GM12878 (cell line): ENCODE measurements around the gene CLEC4D. TPM values are rescaled to one million over a fixed set of nuclear protein-coding genes. Genes with fewer than 3 reads are reported as not detected.

Source experiments
- ATAC-seq: fragments of 200-7000 bp; cut with Tn5 transposase; 3 replicates; pipeline ENCODE4 v1.9.1; 2020; ENCODE audit warnings: mild to moderate bottlenecking, moderate library complexity
- BruUV-seq: library from RNA; stranded (reverse); fragments of 400-500 nt; replicated peaks from 2 replicates; lab custom pipeline; 2021; lab: Mats Ljungman, UMichigan
- CTCF ChIA-PET: fragments of 300-600 bp; sonication (Branson Sonifier 250); formaldehyde crosslinking; extraction: SDS; loops from one replicate; lab custom pipeline; 2021; ENCODE audit warnings: inconsistent platforms; lab: Yijun Ruan, JAX
- POLR2A ChIA-PET: fragments of 350-600 bp; formaldehyde crosslinking; extraction: SDS; loops from one replicate; lab custom pipeline; 2021; ENCODE audit warnings: inconsistent platforms; lab: Charles Lee
- RAD21 ChIA-PET: fragments of 300-600 bp; sonication (Branson Sonifier 250); formaldehyde crosslinking; loops from one replicate; lab custom pipeline; 2023; ENCODE audit warnings: antibody characterized with exemption; ENCODE audit not compliant: unreplicated experiment; lab: Charles Lee
- SMC1A ChIA-PET: fragments of 300-600 bp; sonication (Branson Sonifier 250); formaldehyde crosslinking; loops from one replicate; lab custom pipeline; 2023; ENCODE audit not compliant: unreplicated experiment, uncharacterized antibody; lab: Charles Lee
- DNase-seq: peaks from one replicate; pipeline ENCODE4 v3.0.0-alpha.2; 2011; ENCODE audit warnings: low read depth, low spot score
- FAIRE-seq: peaks from 3 replicates; lab custom pipeline; 2011; peaks lifted over from hg19 to GRCh38; lab: Jason Lieb, UNC
- H2AFZ ChIP-seq: 2 replicates; pipeline ENCODE4 v1.6.0; 2011; ENCODE audit warnings: low read depth, low read length, control low read depth; ENCODE audit not compliant: control insufficient read depth
- H3K27ac ChIP-seq: 2 replicates; pipeline ENCODE4 v1.5.1; 2011; ENCODE audit warnings: control low read depth; ENCODE audit not compliant: control insufficient read depth, insufficient read depth
- H3K27me3 ChIP-seq, 2 experiments: replicated peaks in 1 of 2; 2 replicates each; pipeline versions ENCODE4 v1.6.0 to v1.6.1; 2011; ENCODE audit warnings: low read length in 1 of 2; ENCODE audit not compliant: control insufficient read depth in 2 of 2, insufficient read depth in 2 of 2
- H3K36me3 ChIP-seq, 2 experiments: 2 replicates each; pipeline ENCODE4 v1.5.1; 2011; ENCODE audit warnings: low read length in 1 of 2; ENCODE audit not compliant: control insufficient read depth in 2 of 2, insufficient read depth in 2 of 2
- H3K4me1 ChIP-seq: 2 replicates; pipeline ENCODE4 v1.6.1; 2011; ENCODE audit warnings: mild to moderate bottlenecking, low read length, moderate library complexity, mixed read lengths; ENCODE audit not compliant: control insufficient read depth, insufficient read depth
- H3K4me2 ChIP-seq: 2 replicates; pipeline ENCODE4 v1.6.0; 2011; ENCODE audit warnings: control low read depth; ENCODE audit not compliant: control insufficient read depth, insufficient read depth
- H3K4me3 ChIP-seq: fragments of 200-600 bp; sonication (generic); 2 replicates; pipeline ENCODE4 v1.5.1; 2016
- H3K79me2 ChIP-seq: 2 replicates; pipeline ENCODE4 v1.6.0; 2011; ENCODE audit warnings: low read length; ENCODE audit not compliant: control insufficient read depth, insufficient read depth
- H3K9ac ChIP-seq: 2 replicates; pipeline ENCODE4 v1.8.0; 2011; ENCODE audit warnings: low read length, control low read depth, mixed read lengths; ENCODE audit not compliant: control insufficient read depth, insufficient read depth
- H3K9me3 ChIP-seq: replicated peaks from 3 replicates; pipeline ENCODE4 v1.5.1; 2011; ENCODE audit warnings: mild to moderate bottlenecking, low read length; ENCODE audit not compliant: control insufficient read depth, insufficient read depth
- H4K20me1 ChIP-seq: 2 replicates; pipeline ENCODE4 v1.6.0; 2011; ENCODE audit not compliant: control insufficient read depth, insufficient read depth
- BCL11A ChIP-seq: IDR thresholded peaks from 2 replicates; pipeline ENCODE4 v1.6.1; 2011; ENCODE audit warnings: low read depth, low read length
- CBX3 ChIP-seq: fragments of 200-600 bp; sonication (generic); IDR thresholded peaks from 2 replicates; pipeline ENCODE4 v1.6.1; 2016; ENCODE audit warnings: low read depth, borderline replicate concordance
- CTCF ChIP-seq, 3 experiments: IDR thresholded peaks in 2 of 3; conservative IDR thresholded peaks in 1 of 3; 2 replicates each; pipeline ENCODE4 v1.5.1; 2011; ENCODE audit warnings: low read depth in 3 of 3, low read length in 3 of 3, mild to moderate bottlenecking in 3 of 3, control low read depth in 2 of 3, moderate library complexity in 2 of 3, inconsistent platforms in 1 of 3, mixed read lengths in 1 of 3; ENCODE audit not compliant: control insufficient read depth in 2 of 3, insufficient read depth in 1 of 3; ENCODE audit errors: extremely low read depth in 1 of 3
- E2F8 ChIP-seq: fragments of 450-650 bp; IDR thresholded peaks from 2 replicates; pipeline ENCODE4 v1.6.1; 2018; ENCODE audit warnings: mild to moderate bottlenecking, low read depth, moderate library complexity; ENCODE audit not compliant: partially characterized antibody
- KDM1A ChIP-seq: fragments of 200-600 bp; sonication (generic); IDR thresholded peaks from 2 replicates; pipeline ENCODE4 v1.6.1; 2016; ENCODE audit warnings: borderline replicate concordance
- MEF2B ChIP-seq: fragments of 450-650 bp; IDR thresholded peaks from 2 replicates; pipeline ENCODE4 v1.6.1; 2018; ENCODE audit warnings: mild to moderate bottlenecking, moderate library complexity; ENCODE audit not compliant: partially characterized antibody, poor library complexity, severe bottlenecking
- NFYA ChIP-seq: IDR thresholded peaks from 2 replicates; pipeline ENCODE4 v1.6.1; 2011; ENCODE audit warnings: low read depth, mild to moderate bottlenecking, low read length, improper control_type of control experiment, borderline replicate concordance
- PAX5 ChIP-seq: IDR thresholded peaks from 2 replicates; pipeline ENCODE4 v1.6.1; 2011; ENCODE audit warnings: low read depth, low read length, borderline replicate concordance
- RELA ChIP-seq: fragments of 450-650 bp; IDR thresholded peaks from 2 replicates; pipeline ENCODE4 v1.8.0; 2014; ENCODE audit warnings: borderline replicate concordance; ENCODE audit not compliant: partially characterized antibody
- SKIL ChIP-seq: fragments of 450-650 bp; IDR thresholded peaks from 2 replicates; pipeline ENCODE4 v1.6.1; 2017; ENCODE audit warnings: mild to moderate bottlenecking, low read depth, inconsistent platforms; ENCODE audit not compliant: poor library complexity, severe bottlenecking
- WGBS: methylation state at CpG from one replicate; pipeline ENCODE4 v1.1.6; 2016; ENCODE audit warnings: low lambda C conversion rate; ENCODE audit not compliant: insufficient replicate concordance, insufficient coverage; ENCODE audit errors: missing lambda C conversion rate; 5-methylcytosine and 5-hydroxymethylcytosine counted together
- in situ Hi-C: fragments of 300-500 bp; cut with MboI; formaldehyde crosslinking; loops from 9 replicates; pipeline ENCODE4 v1.14.3; 2018; ENCODE audit warnings: mixed read lengths
- intact Hi-C: fragments of 100-400 bp; cut with micrococcal nuclease; formaldehyde crosslinking; loops from one replicate; pipeline ENCODE4 v1.14.2; 2022; ENCODE audit not compliant: unreplicated experiment
- polyA plus RNA-seq, 11 experiments: library from polyadenylated mRNA; depleted of rRNA in 4 of 11; unstranded in 6 of 11; stranded (reverse) in 5 of 11; fragments of >200 nt; fragmentation: Nextera tagmentation in 4 of 11; fragmentation: Illumina TruSeq in 1 of 11; extraction: Ambion mirVana in 4 of 11; extraction: Trizol in 1 of 11; gene quantifications; 1 replicate in 1 of 11; 2 replicates in 10 of 11; pipeline versions ENCODE4 v1.2.1 to v1.2.3, GENCODE V29; 2011 to 2016; ENCODE audit warnings: inconsistent platforms in 2 of 11, missing spikeins in 2 of 11, low read depth in 1 of 11
- total RNA-seq, 4 experiments: library from RNA; depleted of rRNA in 3 of 4; stranded (reverse); fragments of >200 nt in 3 of 4; fragmentation: Illumina TruSeq in 1 of 4; extraction: Trizol in 1 of 4; gene quantifications; 2 replicates each; pipeline versions ENCODE4 v1.2.1 to v1.2.3, GENCODE V29; 2013 to 2021

CLEC4D gene
- total and polyA plus RNA-seq, 10 of the 15 experiments (the other 5 are each of a cell fraction or from before 2014, with no cell fraction given), result not detected

GRCh38 chr12:8561011-8561410, 47.7 kb downstream of the CLEC4D start (continued):
- TF ChIP-seq E2F8, result no peak
- TF ChIP-seq CBX3, result no peak
- TF ChIP-seq RELA, result no peak
- no peak for TF ChIP-seq SKIL
- TF ChIP-seq PAX5, result no peak
- no peak for TF ChIP-seq MEF2B
- no peak for TF ChIP-seq BCL11A

- Histone ChIP-seq H2AFZ (no peak overlapping the region), H3K27ac (no peak overlapping the region), H3K4me2 (no peak overlapping the region), H3K79me2 (no peaks in the 10 kb centered on the region), H3K36me3 (no peaks in the 10 kb centered on the region), H3K4me3 (no peak overlapping the region)
- in situ Hi-C loops, result no loop called here
- SMC1A ChIA-PET, result interaction anchor here (0.9 kb wide), 1 partner anchor 28 kb away, joined by 3 read pairs; no protein-coding TSS in a partner anchor
- CTCF ChIA-PET, result interaction anchor here (1.0 kb wide), 1 partner anchor 18 kb away, joined by 5 read pairs; no protein-coding TSS in a partner anchor
- no peak for FAIRE-seq
- TF ChIP-seq NFYA (no peak), CTCF (IDR thresholded peaks at IDR 0.05 in 2 of 3, conservative IDR thresholded peaks at IDR 0.05 in 1 of 3; ENCODE audit: control insufficient read depth in 2 of 3, extremely low read depth in 1 of 3, insufficient read depth in 1 of 3, low read depth in 3 of 3, low read length in 3 of 3) (peak in 2 of 3 experiments; percentile 10 to 29; a peak in 3 of 6 replicates), KDM1A (no peak)
- TF ChIP-seq, all 136 proteins: peak for 1
- Histone ChIP-seq H4K20me1 (no peaks in the 10 kb centered on the region), H3K4me1 (no peaks in the 10 kb centered on the region), H3K9me3 (peaks cover 2% of the 10 kb centered on the region; the same call in 2 of the 3 replicates), H3K27me3 (no peaks in the 10 kb centered on the region), H3K9ac (no peak overlapping the region)
- WGBS, result 79% methylated on average over 6 of the region's 6 CpGs
- BruUV-seq, result no TSS peak
- POLR2A ChIA-PET, result no interaction called here
- RAD21 ChIA-PET, result no interaction called here
- DNase-seq (no peak), ATAC-seq (no peak)
- intact Hi-C loops, result no loop called here
These were observed 49.0 kb downstream of the CLEC4D start for GRCh38 chr12:8562310-8562709.
